Measurements from ENCODE around the gene CD48.

CD48 gene

GRCh38 chr1:160741092-160741501 lies 29.5 kb upstream of the CD48 start:
- Histone ChIP-seq H2AFZ (ENCODE audit: low read depth, low read length, severe bottlenecking) (no peak overlapping the region), H3K9me3 (ENCODE audit: insufficient read depth, low read length) (no peaks in the 10 kb centered on the region), H4K20me1 (ENCODE audit: low read depth, low read length) (no peaks in the 10 kb centered on the region), H3K9me2 (replicated peaks; ENCODE audit: insufficient read depth, low read length) (no peaks in the 10 kb centered on the region), H3K79me2 (ENCODE audit: insufficient read depth, low read length) (no peaks in the 10 kb centered on the region), H3K27me3 (ENCODE audit: low read length) (no peaks in the 10 kb centered on the region), H3K4me2 (ENCODE audit: low read depth, low read length, poor library complexity, severe bottlenecking) (no peak overlapping the region), H3K27ac (ENCODE audit: low read depth, low read length) (no peak overlapping the region), H3K9ac (ENCODE audit: low read length) (no peak overlapping the region), H3F3A (ENCODE audit: insufficient read depth) (no peaks in the 10 kb centered on the region), H3K4me3 (ENCODE audit: insufficient read depth, low read length, poor library complexity, severe bottlenecking) (no peak overlapping the region), H3K36me3 (ENCODE audit: low read length) (no peaks in the 10 kb centered on the region)
- TF ChIP-seq CTCF (IDR thresholded peaks at IDR 0.05; ENCODE audit: insufficient read depth, low read length, poor library complexity, severe bottlenecking) (no peak), EZH2phosphoT487 (conservative IDR thresholded peaks at IDR 0.05; ENCODE audit: low read length) (no peak)

- H3K36me3 ChIP-seq (ENCODE audit: low read length) = no peaks in the 10 kb centered on the region
- TF ChIP-seq CTCF (IDR thresholded peaks at IDR 0.05; ENCODE audit: insufficient read depth, low read length, poor library complexity, severe bottlenecking) (no peak), EZH2phosphoT487 (conservative IDR thresholded peaks at IDR 0.05; ENCODE audit: low read length) (no peak)
- no peak overlapping the region for H3K4me2 ChIP-seq (ENCODE audit: low read depth, low read length, poor library complexity, severe bottlenecking)
- no peaks in the 10 kb centered on the region for H3K9me2 ChIP-seq (replicated peaks; ENCODE audit: insufficient read depth, low read length)
- no peaks in the 10 kb centered on the region for H3F3A ChIP-seq (ENCODE audit: insufficient read depth)
- H3K79me2 ChIP-seq (ENCODE audit: insufficient read depth, low read length) = no peaks in the 10 kb centered on the region
- H4K20me1 ChIP-seq (ENCODE audit: low read depth, low read length) = no peaks in the 10 kb centered on the region
- H3K9me3 ChIP-seq (ENCODE audit: insufficient read depth, low read length) = no peaks in the 10 kb centered on the region
- no peak overlapping the region for H3K4me3 ChIP-seq (ENCODE audit: insufficient read depth, low read length, poor library complexity, severe bottlenecking)
- no peak overlapping the region for H3K27ac ChIP-seq (ENCODE audit: low read depth, low read length)
- H2AFZ ChIP-seq (ENCODE audit: low read depth, low read length, severe bottlenecking) = no peak overlapping the region
- no peak overlapping the region for H3K9ac ChIP-seq (ENCODE audit: low read length)
- H3K27me3 ChIP-seq (ENCODE audit: low read length) = no peaks in the 10 kb centered on the region
Observed at GRCh38 chr1:160740133-160740688, 28.6 kb upstream of the CD48 start.

- H3K9me2 ChIP-seq (replicated peaks; ENCODE audit: insufficient read depth, low read length) = no peaks in the 10 kb centered on the region
- no peak within 1 kb of the TSS for H3K27ac ChIP-seq (ENCODE audit: low read depth, low read length)
- H3K36me3 ChIP-seq (ENCODE audit: low read length) = no peaks in the 10 kb centered on the region
- no peak within 1 kb of the TSS for H3K9ac ChIP-seq (ENCODE audit: low read length)
- H3F3A ChIP-seq (ENCODE audit: insufficient read depth) = no peaks in the 10 kb centered on the region
- no peaks in the 10 kb centered on the region for H3K79me2 ChIP-seq (ENCODE audit: insufficient read depth, low read length)
- no peaks in the 10 kb centered on the region for H3K27me3 ChIP-seq (ENCODE audit: low read length)
- H3K4me2 ChIP-seq (ENCODE audit: low read depth, low read length, poor library complexity, severe bottlenecking) = no peak within 1 kb of the TSS
- no peaks in the 10 kb centered on the region for H3K9me3 ChIP-seq (ENCODE audit: insufficient read depth, low read length)
- no peak for TF ChIP-seq EZH2phosphoT487 (conservative IDR thresholded peaks at IDR 0.05; ENCODE audit: low read length)
- no peaks in the 10 kb centered on the region for H4K20me1 ChIP-seq (ENCODE audit: low read depth, low read length)
- no peak within 1 kb of the TSS for H3K4me3 ChIP-seq (ENCODE audit: insufficient read depth, low read length, poor library complexity, severe bottlenecking)
- no peak within 1 kb of the TSS for H2AFZ ChIP-seq (ENCODE audit: low read depth, low read length, severe bottlenecking)
Observed at GRCh38 chr1:160739098-160739511, 27.5 kb upstream of the CD48 start, which contains the start of gene SLAMF7. TSS of gene SLAMF7 (plus strand) at chr1:160739247. CDS start at chr1:160739302, 55 bp downstream.

GRCh38 chr1:160738271-160738670 lies 26.6 kb upstream of the CD48 start:
- Histone ChIP-seq H3K27me3 (ENCODE audit: low read length) (no peaks in the 10 kb centered on the region), H3K36me3 (ENCODE audit: low read length) (no peaks in the 10 kb centered on the region), H3K9me2 (replicated peaks; ENCODE audit: insufficient read depth, low read length) (no peaks in the 10 kb centered on the region), H3K4me3 (ENCODE audit: insufficient read depth, low read length, poor library complexity, severe bottlenecking) (no peak overlapping the region), H3K79me2 (ENCODE audit: insufficient read depth, low read length) (no peaks in the 10 kb centered on the region), H3K9me3 (ENCODE audit: insufficient read depth, low read length) (no peaks in the 10 kb centered on the region), H2AFZ (ENCODE audit: low read depth, low read length, severe bottlenecking) (no peak overlapping the region), H3K4me2 (ENCODE audit: low read depth, low read length, poor library complexity, severe bottlenecking) (no peak overlapping the region), H3K9ac (ENCODE audit: low read length) (no peak overlapping the region), H4K20me1 (ENCODE audit: low read depth, low read length) (no peaks in the 10 kb centered on the region), H3F3A (ENCODE audit: insufficient read depth) (no peaks in the 10 kb centered on the region), H3K27ac (ENCODE audit: low read depth, low read length) (no peak overlapping the region)
- TF ChIP-seq CTCF (IDR thresholded peaks at IDR 0.05; ENCODE audit: insufficient read depth, low read length, poor library complexity, severe bottlenecking) (no peak), EZH2phosphoT487 (conservative IDR thresholded peaks at IDR 0.05; ENCODE audit: low read length) (no peak)
